Kidney (tissue), 14 donors: ENCODE data around the gene PKD2. TPM values are rescaled to one million over a fixed set of nuclear protein-coding genes. Genes with fewer than 3 reads are reported as not detected.
"Not testable (repeated sequence)": the region's sequence is repeated elsewhere in the genome, so short reads cannot be mapped to it uniquely, and the experiment has no call there.

Source experiments
- DNase-seq, 5 donors: peaks; one replicate each; pipeline ENCODE4 v3.0.0-alpha.2; 2013 to 2020
- FAIRE-seq: peaks from 2 replicates; lab custom pipeline; 2012; peaks lifted over from hg19 to GRCh38; lab: Jason Lieb, UNC
- H3K27ac ChIP-seq, 2 donors: one replicate each; pipeline ENCODE4 v1.7.0; 2013; ENCODE audit warnings: low read depth in 2 of 2, low read length in 2 of 2, inconsistent platforms in 1 of 2
- H3K27me3 ChIP-seq: one replicate; pipeline ENCODE4 v1.7.1; 2013; ENCODE audit warnings: low read length, inconsistent platforms; ENCODE audit not compliant: control insufficient read depth, insufficient read depth
- H3K36me3 ChIP-seq, 3 donors: one replicate each; pipeline versions ENCODE4 v1.7.0 to v1.7.1; 2013; ENCODE audit warnings: low read length in 3 of 3, control low read depth in 1 of 3, inconsistent platforms in 1 of 3; ENCODE audit not compliant: insufficient read depth in 3 of 3, control insufficient read depth in 2 of 3
- H3K4me1 ChIP-seq, 3 donors: one replicate each; pipeline versions ENCODE4 v1.7.0 to v1.7.1; 2013; ENCODE audit warnings: low read length in 3 of 3, inconsistent platforms in 1 of 3, low read depth in 1 of 3; ENCODE audit not compliant: control insufficient read depth in 2 of 3, insufficient read depth in 2 of 3
- H3K4me3 ChIP-seq, 3 donors: one replicate each; pipeline versions ENCODE4 v1.7.0 to v1.8.1; 2013; ENCODE audit warnings: low read length in 3 of 3, control low read depth in 1 of 3, inconsistent platforms in 1 of 3
- H3K9ac ChIP-seq, 3 donors: one replicate each; pipeline versions ENCODE4 v1.7.0 to v1.7.1; 2013; ENCODE audit warnings: low read length in 3 of 3, control low read depth in 1 of 3, inconsistent platforms in 1 of 3
- H3K9me3 ChIP-seq, 3 donors: one replicate each; pipeline versions ENCODE4 v1.7.0 to v1.7.1; 2013; ENCODE audit warnings: low read length in 3 of 3, control low read depth in 1 of 3, inconsistent platforms in 1 of 3; ENCODE audit not compliant: control insufficient read depth in 2 of 3, insufficient read depth in 1 of 3
- intact Hi-C: fragments of 100-400 bp; cut with DNase I; formaldehyde crosslinking; loops from one replicate; pipeline ENCODE4 v1.11.1; 2022
- polyA plus RNA-seq: library from polyadenylated mRNA; stranded (reverse); fragments of 350-450 nt; fragmentation: Illumina TruSeq; extraction: RNeasy Lipid Tissue Mini Kit (QIAGEN cat#74804); gene quantifications from one replicate; pipeline ENCODE4 v1.2.3, GENCODE V29; 2014; ENCODE audit warnings: low read depth, low replicate concordance; ENCODE audit not compliant: insufficient read depth
- total RNA-seq: library from RNA; stranded (reverse); fragmentation: NEBNext Ultra II Directional; extraction: Animal tissue kit (Norgen Biotek cat#: 25700); gene quantifications from one replicate; pipeline ENCODE4 v1.2.1, GENCODE V29; 2021
- TF ChIP-seq, protein P1 (sequence below): IDR thresholded peaks from 3 replicates; pipeline ENCODE4 v1.5.1; 2012; ENCODE audit warnings: mild to moderate bottlenecking, moderate library complexity, borderline replicate concordance; ENCODE audit not compliant: insufficient read depth; ENCODE audit errors: extremely low read depth
- donor health status: control.
- donor health status: control.
- donor health status: control.
- donor health status: control.
- donor health status: control.
- donor health status: DM: yes; HTN: yes; CAD: no.
- donor health status: Normal renal cell carcinoma (clear cell type).

Gene PKD2
- total and polyA plus RNA-seq, 2 donors from 2014 or later: 21.2 to 92.6 TPM

GRCh38 chr4:88018466-88018865 lies 11.0 kb downstream of the PKD2 start:
- DNase-seq: no peak
- H3K9ac ChIP-seq: no peak overlapping the region
- intact Hi-C loops: no loop called here
- peaks cover 0 to 5% (median 0%) of the 10 kb centered on the region in 3 donors for H3K36me3 ChIP-seq
- peak overlapping the region; percentile 27 to 78 for H3K27ac ChIP-seq
- no peak for FAIRE-seq
- no peaks in the 10 kb centered on the region for H3K27me3 ChIP-seq
- peaks cover 3 to 48% (median 12%) of the 10 kb centered on the region in 3 donors for H3K4me1 ChIP-seq
- TF ChIP-seq, protein P1, sequence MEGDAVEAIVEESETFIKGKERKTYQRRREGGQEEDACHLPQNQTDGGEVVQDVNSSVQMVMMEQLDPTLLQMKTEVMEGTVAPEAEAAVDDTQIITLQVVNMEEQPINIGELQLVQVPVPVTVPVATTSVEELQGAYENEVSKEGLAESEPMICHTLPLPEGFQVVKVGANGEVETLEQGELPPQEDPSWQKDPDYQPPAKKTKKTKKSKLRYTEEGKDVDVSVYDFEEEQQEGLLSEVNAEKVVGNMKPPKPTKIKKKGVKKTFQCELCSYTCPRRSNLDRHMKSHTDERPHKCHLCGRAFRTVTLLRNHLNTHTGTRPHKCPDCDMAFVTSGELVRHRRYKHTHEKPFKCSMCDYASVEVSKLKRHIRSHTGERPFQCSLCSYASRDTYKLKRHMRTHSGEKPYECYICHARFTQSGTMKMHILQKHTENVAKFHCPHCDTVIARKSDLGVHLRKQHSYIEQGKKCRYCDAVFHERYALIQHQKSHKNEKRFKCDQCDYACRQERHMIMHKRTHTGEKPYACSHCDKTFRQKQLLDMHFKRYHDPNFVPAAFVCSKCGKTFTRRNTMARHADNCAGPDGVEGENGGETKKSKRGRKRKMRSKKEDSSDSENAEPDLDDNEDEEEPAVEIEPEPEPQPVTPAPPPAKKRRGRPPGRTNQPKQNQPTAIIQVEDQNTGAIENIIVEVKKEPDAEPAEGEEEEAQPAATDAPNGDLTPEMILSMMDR: no peak
- no peaks in the 10 kb centered on the region for H3K9me3 ChIP-seq
- no peak overlapping the region for H3K4me3 ChIP-seq

DNA sequence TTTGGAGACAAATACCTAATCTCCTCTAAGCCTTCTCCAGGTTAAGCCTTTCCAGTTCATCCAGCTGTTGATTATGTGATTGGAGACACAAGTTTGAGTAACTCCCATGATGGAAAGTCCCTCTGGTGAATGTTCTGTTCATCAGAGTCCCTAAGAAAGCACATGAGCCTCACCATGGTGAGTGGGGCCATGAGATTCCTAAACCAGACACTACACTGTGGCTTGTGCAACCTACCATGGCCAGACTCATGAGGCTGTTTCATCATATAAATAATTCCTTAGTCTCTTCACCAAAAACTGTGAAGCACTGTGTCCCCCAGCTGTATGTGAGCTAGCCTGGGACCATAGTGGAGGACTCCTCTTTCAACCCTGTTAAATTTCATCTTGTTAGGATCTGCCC lies 14.4 kb downstream of the PKD2 start:
- peaks cover 0 to 5% (median 0%) of the 10 kb centered on the region in 3 donors for H3K36me3 ChIP-seq
- H3K27me3 ChIP-seq: no peaks in the 10 kb centered on the region
- no peak overlapping the region for H3K4me3 ChIP-seq
- peaks cover 3 to 35% (median 6%) of the 10 kb centered on the region in 3 donors for H3K4me1 ChIP-seq
- H3K9me3 ChIP-seq: peaks cover 0 to 1% (median 0%) of the 10 kb centered on the region in 3 donors
- intact Hi-C loops: no loop called here
- FAIRE-seq (no peak), DNase-seq (no peak)
- no peak overlapping the region for H3K9ac ChIP-seq
- H3K27ac ChIP-seq: no peak overlapping the region
- TF ChIP-seq, protein P1: no peak

DNA sequence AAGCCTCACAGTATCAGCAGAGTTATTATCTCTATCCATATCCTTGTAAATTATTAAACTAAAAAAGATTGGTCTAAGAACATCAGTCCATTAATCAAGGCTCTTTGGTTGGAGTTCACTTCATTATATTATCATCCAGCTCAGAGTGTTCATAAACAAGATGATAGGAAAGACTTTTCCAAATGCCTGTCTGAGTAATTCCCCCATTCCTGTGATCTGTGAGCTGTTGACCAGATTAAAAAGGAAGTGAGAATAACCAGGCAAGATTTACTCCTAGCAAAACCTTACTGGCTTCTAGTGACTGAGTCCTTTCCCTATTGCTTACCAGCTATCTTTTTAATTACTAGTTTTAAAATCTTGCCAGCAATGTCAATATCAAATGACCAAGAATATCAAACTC lies 14.9 kb downstream of the PKD2 start:
- Histone ChIP-seq H3K9me3 (peaks cover 0 to 1% (median 0%) of the 10 kb centered on the region in 3 donors), H3K27me3 (no peaks in the 10 kb centered on the region), H3K4me3 (no peak overlapping the region), H3K27ac (no peak overlapping the region), H3K4me1 (peaks cover 3 to 35% (median 6%) of the 10 kb centered on the region in 3 donors), H3K9ac (no peak overlapping the region), H3K36me3 (peaks cover 0 to 5% (median 0%) of the 10 kb centered on the region in 3 donors)
- intact Hi-C loops: no loop called here
- TF ChIP-seq, protein P1: no peak
- no peak for FAIRE-seq
- DNase-seq: no peak

GRCh38 chr4:88025868-88026661 lies 18.6 kb downstream of the PKD2 start:
- DNase-seq, H3K27ac ChIP-seq, H3K4me3 ChIP-seq, H3K9ac ChIP-seq, H3K4me1 ChIP-seq, FAIRE-seq, H3K9me3 ChIP-seq, intact Hi-C loops, H3K36me3 ChIP-seq, H3K27me3 ChIP-seq: not testable (repeated sequence)
